ENCODE data around the gene IFNL2. TPM values are rescaled to one million over a fixed set of nuclear protein-coding genes. Genes with fewer than 3 reads are reported as not detected.
"Not testable (repeated sequence)": the region's sequence is repeated elsewhere in the genome, so short reads cannot be mapped to it uniquely, and the experiment has no call there.

IFNL2 gene
- total RNA-seq, 1 donor from 2014 or later, result not detected

GRCh38 chr19:39304701-39305571 is 36.7 kb downstream of the IFNL2 start:
- DNase-seq (ENCODE audit: low read depth) (no peak), FAIRE-seq (peak; percentile 32)
- Histone ChIP-seq H3K36me3 (ENCODE audit: control insufficient read depth, insufficient read depth, low read length) (no peaks in the 10 kb centered on the region), H3K27me3 (ENCODE audit: control insufficient read depth, insufficient read depth, low read length) (peaks cover 18% of the 10 kb centered on the region), H3K4me3 (ENCODE audit: low read depth, low read length) (no peak overlapping the region)
- TF ChIP-seq, protein P1, sequence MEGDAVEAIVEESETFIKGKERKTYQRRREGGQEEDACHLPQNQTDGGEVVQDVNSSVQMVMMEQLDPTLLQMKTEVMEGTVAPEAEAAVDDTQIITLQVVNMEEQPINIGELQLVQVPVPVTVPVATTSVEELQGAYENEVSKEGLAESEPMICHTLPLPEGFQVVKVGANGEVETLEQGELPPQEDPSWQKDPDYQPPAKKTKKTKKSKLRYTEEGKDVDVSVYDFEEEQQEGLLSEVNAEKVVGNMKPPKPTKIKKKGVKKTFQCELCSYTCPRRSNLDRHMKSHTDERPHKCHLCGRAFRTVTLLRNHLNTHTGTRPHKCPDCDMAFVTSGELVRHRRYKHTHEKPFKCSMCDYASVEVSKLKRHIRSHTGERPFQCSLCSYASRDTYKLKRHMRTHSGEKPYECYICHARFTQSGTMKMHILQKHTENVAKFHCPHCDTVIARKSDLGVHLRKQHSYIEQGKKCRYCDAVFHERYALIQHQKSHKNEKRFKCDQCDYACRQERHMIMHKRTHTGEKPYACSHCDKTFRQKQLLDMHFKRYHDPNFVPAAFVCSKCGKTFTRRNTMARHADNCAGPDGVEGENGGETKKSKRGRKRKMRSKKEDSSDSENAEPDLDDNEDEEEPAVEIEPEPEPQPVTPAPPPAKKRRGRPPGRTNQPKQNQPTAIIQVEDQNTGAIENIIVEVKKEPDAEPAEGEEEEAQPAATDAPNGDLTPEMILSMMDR (IDR thresholded peaks at IDR 0.05; ENCODE audit: insufficient read depth, low read length, severe bottlenecking), result no peak

GRCh38 chr19:39306075-39306474 is 37.9 kb downstream of the IFNL2 start:
- no peak for FAIRE-seq
- Histone ChIP-seq H3K4me3 (ENCODE audit: low read depth, low read length) (no peak overlapping the region), H3K27me3 (ENCODE audit: control insufficient read depth, insufficient read depth, low read length) (peaks cover 18% of the 10 kb centered on the region)

GRCh38 chr19:39307046-39307821 is 39.0 kb downstream of the IFNL2 start:
- Histone ChIP-seq H3K27me3 (ENCODE audit: control insufficient read depth, insufficient read depth, low read length) (peaks cover 18% of the 10 kb centered on the region), H3K4me3 (ENCODE audit: low read depth, low read length) (peak overlapping the region; percentile 6), H3K36me3 (ENCODE audit: control insufficient read depth, insufficient read depth, low read length) (no peaks in the 10 kb centered on the region)
- DNase-seq (ENCODE audit: low read depth), result no peak
- FAIRE-seq, result no peak
- TF ChIP-seq, protein P1 (IDR thresholded peaks at IDR 0.05; ENCODE audit: insufficient read depth, low read length, severe bottlenecking), result no peak

More at GRCh38 chr19:39306075-39306474, 37.9 kb downstream of the IFNL2 start:
- DNase-seq (ENCODE audit: low read depth), result no peak
- no peaks in the 10 kb centered on the region for H3K36me3 ChIP-seq (ENCODE audit: control insufficient read depth, insufficient read depth, low read length)
- TF ChIP-seq, protein P1 (IDR thresholded peaks at IDR 0.05; ENCODE audit: insufficient read depth, low read length, severe bottlenecking), result no peak

GRCh38 chr19:39307822-39308530 is 39.8 kb downstream of the IFNL2 start:
- no peaks in the 10 kb centered on the region for H3K36me3 ChIP-seq (ENCODE audit: control insufficient read depth, insufficient read depth, low read length)
- DNase-seq (ENCODE audit: low read depth) (no peak), FAIRE-seq (no peak)
- H3K4me3 ChIP-seq (ENCODE audit: low read depth, low read length), result no peak overlapping the region
- TF ChIP-seq, protein P1 (IDR thresholded peaks at IDR 0.05; ENCODE audit: insufficient read depth, low read length, severe bottlenecking), result no peak
- H3K27me3 ChIP-seq (ENCODE audit: control insufficient read depth, insufficient read depth, low read length), result peaks cover 18% of the 10 kb centered on the region

DNA sequence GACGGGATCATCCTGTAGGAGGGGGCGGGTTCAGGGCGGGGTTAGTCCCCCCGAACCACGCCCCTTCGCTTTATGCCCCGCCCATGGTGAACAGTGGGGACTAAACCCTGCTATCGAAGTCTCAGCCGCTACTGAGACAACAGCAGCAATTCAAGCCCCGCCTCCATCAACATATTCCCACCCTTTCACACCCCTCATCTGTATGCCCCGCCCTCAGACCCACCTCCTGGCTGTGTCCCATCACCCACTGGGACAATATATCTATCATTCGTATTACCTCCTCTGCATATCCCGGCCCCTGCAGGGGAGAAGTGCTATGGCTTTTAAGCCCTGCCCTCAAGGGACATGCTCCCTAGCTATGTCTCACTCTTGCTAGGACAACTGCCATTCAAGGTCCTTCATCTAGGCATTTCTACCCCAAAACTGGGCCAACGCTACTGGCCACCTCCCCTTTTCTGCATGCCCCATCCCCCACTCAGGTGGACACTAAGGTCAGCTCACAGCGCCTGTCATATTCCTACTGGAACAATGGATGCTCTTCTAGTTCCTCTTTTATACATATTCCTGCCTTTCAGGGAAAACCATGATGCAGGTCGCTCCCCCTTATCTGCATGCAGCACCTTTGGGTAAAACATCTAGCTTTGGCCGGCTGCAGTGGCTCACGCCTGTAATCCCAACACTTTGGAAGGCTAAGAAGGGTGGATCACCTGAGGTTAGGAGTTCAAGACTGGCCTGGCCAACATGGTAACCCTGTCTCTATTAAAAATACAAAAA is 40.5 kb downstream of the IFNL2 start:
- Histone ChIP-seq H3K27me3 (ENCODE audit: control insufficient read depth, insufficient read depth, low read length) (peaks cover 18% of the 10 kb centered on the region), H3K36me3 (ENCODE audit: control insufficient read depth, insufficient read depth, low read length) (no peaks in the 10 kb centered on the region), H3K4me3 (ENCODE audit: low read depth, low read length) (no peak overlapping the region)
- TF ChIP-seq, protein P1 (IDR thresholded peaks at IDR 0.05; ENCODE audit: insufficient read depth, low read length, severe bottlenecking), result no peak
- no peak for FAIRE-seq
- peak; percentile 11 for DNase-seq (ENCODE audit: low read depth)

DNA sequence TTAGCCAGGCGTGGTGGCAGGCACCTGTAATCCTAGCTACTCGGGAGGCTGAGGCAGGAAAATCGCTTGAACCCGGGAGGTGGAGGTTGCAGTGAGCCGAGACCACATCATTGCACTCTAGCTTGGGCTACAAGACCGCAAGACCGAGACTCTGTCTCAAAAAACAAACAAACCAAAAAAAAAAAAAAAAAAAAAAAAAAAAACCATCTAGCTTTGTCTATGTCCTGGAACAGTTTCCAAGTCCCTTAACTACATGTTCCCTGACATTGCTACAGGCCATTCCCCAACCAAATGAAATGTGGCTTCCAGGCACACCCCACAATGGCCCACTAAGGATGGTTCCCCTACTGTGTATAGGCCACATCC is 41.1 kb downstream of the IFNL2 start:
- not testable (repeated sequence) for FAIRE-seq; DNase-seq (ENCODE audit: low read depth); H3K36me3 ChIP-seq (ENCODE audit: control insufficient read depth, insufficient read depth, low read length); H3K4me3 ChIP-seq (ENCODE audit: low read depth, low read length)
- H3K27me3 ChIP-seq (ENCODE audit: control insufficient read depth, insufficient read depth, low read length), result peaks cover 18% of the 10 kb centered on the region

Data from bronchial epithelial cell (primary cell).